ENCODE data around the gene CPA3. TPM values are rescaled to one million over a fixed set of nuclear protein-coding genes. Genes with fewer than 3 reads are reported as not detected.

Gene CPA3, protein sequence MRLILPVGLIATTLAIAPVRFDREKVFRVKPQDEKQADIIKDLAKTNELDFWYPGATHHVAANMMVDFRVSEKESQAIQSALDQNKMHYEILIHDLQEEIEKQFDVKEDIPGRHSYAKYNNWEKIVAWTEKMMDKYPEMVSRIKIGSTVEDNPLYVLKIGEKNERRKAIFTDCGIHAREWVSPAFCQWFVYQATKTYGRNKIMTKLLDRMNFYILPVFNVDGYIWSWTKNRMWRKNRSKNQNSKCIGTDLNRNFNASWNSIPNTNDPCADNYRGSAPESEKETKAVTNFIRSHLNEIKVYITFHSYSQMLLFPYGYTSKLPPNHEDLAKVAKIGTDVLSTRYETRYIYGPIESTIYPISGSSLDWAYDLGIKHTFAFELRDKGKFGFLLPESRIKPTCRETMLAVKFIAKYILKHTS
- total RNA-seq (2022) (not detected in 2 replicates), Bru-seq, nascent RNA (not detected), BruChase-seq, experiment 1, labeled RNA remaining after a 6-hour chase (percentile 3 among the genes with signal in this experiment), BruChase-seq, experiment 2, labeled RNA remaining after a 2-hour chase (not detected)
- long read RNA-seq, result 0 reads

GRCh38 chr3:148865049-148865448 is at the start of gene CPA3:
CPA3 (plus strand) TSS chr3:148865296; CDS start chr3:148865308, 12 bp downstream.
- TF ChIP-seq, protein P1, sequence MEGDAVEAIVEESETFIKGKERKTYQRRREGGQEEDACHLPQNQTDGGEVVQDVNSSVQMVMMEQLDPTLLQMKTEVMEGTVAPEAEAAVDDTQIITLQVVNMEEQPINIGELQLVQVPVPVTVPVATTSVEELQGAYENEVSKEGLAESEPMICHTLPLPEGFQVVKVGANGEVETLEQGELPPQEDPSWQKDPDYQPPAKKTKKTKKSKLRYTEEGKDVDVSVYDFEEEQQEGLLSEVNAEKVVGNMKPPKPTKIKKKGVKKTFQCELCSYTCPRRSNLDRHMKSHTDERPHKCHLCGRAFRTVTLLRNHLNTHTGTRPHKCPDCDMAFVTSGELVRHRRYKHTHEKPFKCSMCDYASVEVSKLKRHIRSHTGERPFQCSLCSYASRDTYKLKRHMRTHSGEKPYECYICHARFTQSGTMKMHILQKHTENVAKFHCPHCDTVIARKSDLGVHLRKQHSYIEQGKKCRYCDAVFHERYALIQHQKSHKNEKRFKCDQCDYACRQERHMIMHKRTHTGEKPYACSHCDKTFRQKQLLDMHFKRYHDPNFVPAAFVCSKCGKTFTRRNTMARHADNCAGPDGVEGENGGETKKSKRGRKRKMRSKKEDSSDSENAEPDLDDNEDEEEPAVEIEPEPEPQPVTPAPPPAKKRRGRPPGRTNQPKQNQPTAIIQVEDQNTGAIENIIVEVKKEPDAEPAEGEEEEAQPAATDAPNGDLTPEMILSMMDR (IDR thresholded peaks at IDR 0.05; ENCODE audit: unreplicated experiment), result no peak
- CTCF ChIA-PET, result interaction anchor here (0.6 kb wide), 1 partner anchor 79 kb away, joined by 3 read pairs; no protein-coding TSS in a partner anchor
- Mint-ChIP-seq H3K4me3 (ENCODE audit: low read depth, unreplicated experiment) (no peak within 1 kb of the TSS), H3K27ac (ENCODE audit: unreplicated experiment) (no peak within 1 kb of the TSS), H3K36me3 (ENCODE audit: insufficient read depth, unreplicated experiment) (no peaks in the 10 kb centered on the region), H3K4me1 (ENCODE audit: low read depth, unreplicated experiment) (no peaks in the 10 kb centered on the region), H3K27me3 (ENCODE audit: unreplicated experiment) (peaks cover 8% of the 10 kb centered on the region), H3K9me3 (ENCODE audit: low read depth, unreplicated experiment) (no peaks in the 10 kb centered on the region)
- intact Hi-C loops (cut with micrococcal nuclease; ENCODE audit: unreplicated experiment), result no loop called here
- no TSS peak for BruUV-seq (replicated peaks)
- DNase-seq, result no peak

- CTCF ChIA-PET, result no interaction called here
- no peak overlapping the region for H3K27ac Mint-ChIP-seq (ENCODE audit: unreplicated experiment)
These were observed 49.6 kb upstream of the CPA3 start for GRCh38 chr3:148815316-148816110.

GRCh38 chr3:148816427-148816826 is 48.7 kb upstream of the CPA3 start:
- Mint-ChIP-seq H3K36me3 (ENCODE audit: insufficient read depth, unreplicated experiment) (no peaks in the 10 kb centered on the region), H3K9me3 (ENCODE audit: low read depth, unreplicated experiment) (no peaks in the 10 kb centered on the region), H3K27me3 (ENCODE audit: unreplicated experiment) (no peaks in the 10 kb centered on the region), H3K4me1 (ENCODE audit: low read depth, unreplicated experiment) (peaks cover 6% of the 10 kb centered on the region), H3K4me3 (ENCODE audit: low read depth, unreplicated experiment) (no peak overlapping the region), H3K27ac (ENCODE audit: unreplicated experiment) (no peak overlapping the region)
- CTCF ChIA-PET, result no interaction called here
- no peak for DNase-seq
- BruUV-seq (replicated peaks), result no TSS peak
- intact Hi-C loops (cut with micrococcal nuclease; ENCODE audit: unreplicated experiment), result no loop called here
- TF ChIP-seq, protein P1 (IDR thresholded peaks at IDR 0.05; ENCODE audit: unreplicated experiment), result no peak

More at GRCh38 chr3:148815316-148816110, 49.6 kb upstream of the CPA3 start:
- peaks cover 2% of the 10 kb centered on the region for H3K4me1 Mint-ChIP-seq (ENCODE audit: low read depth, unreplicated experiment)
- H3K36me3 Mint-ChIP-seq (ENCODE audit: insufficient read depth, unreplicated experiment), result no peaks in the 10 kb centered on the region
- intact Hi-C loops (cut with micrococcal nuclease; ENCODE audit: unreplicated experiment), result no loop called here
- DNase-seq, result no peak
- H3K9me3 Mint-ChIP-seq (ENCODE audit: low read depth, unreplicated experiment), result no peaks in the 10 kb centered on the region
- no peaks in the 10 kb centered on the region for H3K27me3 Mint-ChIP-seq (ENCODE audit: unreplicated experiment)
- TF ChIP-seq, protein P1 (IDR thresholded peaks at IDR 0.05; ENCODE audit: unreplicated experiment), result no peak
- no peak overlapping the region for H3K4me3 Mint-ChIP-seq (ENCODE audit: low read depth, unreplicated experiment)
- no TSS peak for BruUV-seq (replicated peaks)

- Mint-ChIP-seq H3K27ac (ENCODE audit: unreplicated experiment) (no peak overlapping the region), H3K9me3 (ENCODE audit: low read depth, unreplicated experiment) (no peaks in the 10 kb centered on the region), H3K4me1 (ENCODE audit: low read depth, unreplicated experiment) (peaks cover 6% of the 10 kb centered on the region), H3K4me3 (ENCODE audit: low read depth, unreplicated experiment) (no peak overlapping the region), H3K27me3 (ENCODE audit: unreplicated experiment) (no peaks in the 10 kb centered on the region), H3K36me3 (ENCODE audit: insufficient read depth, unreplicated experiment) (no peaks in the 10 kb centered on the region)
- DNase-seq, result no peak
- intact Hi-C loops (cut with micrococcal nuclease; ENCODE audit: unreplicated experiment), result no loop called here
- CTCF ChIA-PET, result no interaction called here
- BruUV-seq (replicated peaks), result no TSS peak
- TF ChIP-seq, protein P1 (IDR thresholded peaks at IDR 0.05; ENCODE audit: unreplicated experiment), result no peak
These were observed 48.0 kb upstream of the CPA3 start for GRCh38 chr3:148816981-148817525.
